Osteoblast (primary cell): ENCODE results near the gene KANSL1. TPM values are rescaled to one million over a fixed set of nuclear protein-coding genes. Genes with fewer than 3 reads are reported as not detected.

ENCODE experiments used
- DNase-seq: peaks from one replicate; pipeline ENCODE4 v3.0.0; 2011; ENCODE audit warnings: low spot score, mixed read lengths; ENCODE audit not compliant: insufficient read length; ENCODE audit errors: missing footprints
- H2AFZ ChIP-seq: 2 replicates; pipeline ENCODE4 v1.6.0; 2011; ENCODE audit warnings: mild to moderate bottlenecking, low read length
- H3K27ac ChIP-seq: 2 replicates; pipeline ENCODE4 v1.5.1; 2011; ENCODE audit warnings: mild to moderate bottlenecking, low read depth, low read length, moderate library complexity
- H3K27me3 ChIP-seq: 2 replicates; pipeline ENCODE4 v1.6.0; 2012; ENCODE audit warnings: mild to moderate bottlenecking, control low read depth, inconsistent platforms, low read length, moderate library complexity; ENCODE audit not compliant: insufficient read depth
- H3K36me3 ChIP-seq: 2 replicates; pipeline ENCODE4 v1.5.1; 2011; ENCODE audit warnings: mild to moderate bottlenecking, low read length, control low read depth, moderate library complexity; ENCODE audit not compliant: insufficient read depth
- H3K4me1 ChIP-seq: 2 replicates; pipeline ENCODE4 v1.5.1; 2011; ENCODE audit warnings: mild to moderate bottlenecking, low read length, control low read depth, moderate library complexity; ENCODE audit not compliant: insufficient read depth
- H3K4me2 ChIP-seq: 2 replicates; pipeline ENCODE4 v1.6.0; 2011; ENCODE audit warnings: mild to moderate bottlenecking, low read length; ENCODE audit not compliant: insufficient read depth
- H3K4me3 ChIP-seq: fragments of 200-600 bp; sonication (generic); 3 replicates; pipeline ENCODE4 v1.5.1; 2012; ENCODE audit warnings: mild to moderate bottlenecking, low read length, inconsistent platforms; ENCODE audit not compliant: insufficient read depth
- H3K79me2 ChIP-seq: 2 replicates; pipeline ENCODE4 v1.6.0; 2012; ENCODE audit warnings: mild to moderate bottlenecking, low read length, control low read depth, inconsistent platforms; ENCODE audit not compliant: insufficient read depth
- H3K9me3 ChIP-seq: 2 replicates; pipeline ENCODE4 v1.5.1; 2011; ENCODE audit warnings: low read depth, low read length, control low read depth
- H4K20me1 ChIP-seq: 2 replicates; pipeline ENCODE4 v1.6.0; 2012; ENCODE audit warnings: mild to moderate bottlenecking, low read length, control low read depth; ENCODE audit not compliant: insufficient read depth
- total RNA-seq: library from RNA; depleted of rRNA; stranded (reverse); fragments of >200 nt; gene quantifications from 2 replicates; pipeline ENCODE4 v1.2.3, GENCODE V29; 2012
- TF ChIP-seq, protein P1 (sequence below): IDR thresholded peaks from 2 replicates; pipeline ENCODE4 v1.5.1; 2011; ENCODE audit warnings: mild to moderate bottlenecking, low read depth, low read length, moderate library complexity; ENCODE audit errors: extremely low read depth

KANSL1 gene
- total RNA-seq, 1 donor, result 151 TPM

DNA sequence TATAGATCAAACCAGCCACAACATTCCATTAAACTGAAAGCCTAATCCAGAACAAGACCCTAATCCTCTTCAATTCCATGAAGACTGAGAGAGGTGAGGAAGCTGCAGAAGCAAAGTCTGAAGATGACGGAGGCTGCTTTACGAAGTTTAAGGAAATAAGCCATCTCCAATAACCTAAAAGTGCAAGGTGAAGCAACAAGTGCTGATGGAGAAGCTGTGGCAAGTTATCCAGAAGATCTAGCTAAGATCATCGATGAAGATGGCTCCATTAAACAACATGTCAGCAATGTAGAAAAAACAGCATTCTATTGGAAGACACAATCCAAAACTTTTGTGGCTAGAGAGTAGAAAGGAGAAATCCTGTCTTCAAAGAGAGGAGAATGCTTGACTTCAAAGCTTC is 69.6 kb downstream of the KANSL1 start:
- Histone ChIP-seq H3K27me3 (no peaks in the 10 kb centered on the region), H3K36me3 (no peaks in the 10 kb centered on the region), H3K4me3 (no peak overlapping the region), H3K9me3 (no peaks in the 10 kb centered on the region), H3K4me2 (no peak overlapping the region), H4K20me1 (peaks cover 84% of the 10 kb centered on the region), H2AFZ (no peak overlapping the region), H3K79me2 (peaks cover 99% of the 10 kb centered on the region), H3K27ac (no peak overlapping the region), H3K4me1 (peaks cover 11% of the 10 kb centered on the region)
- TF ChIP-seq, protein P1, sequence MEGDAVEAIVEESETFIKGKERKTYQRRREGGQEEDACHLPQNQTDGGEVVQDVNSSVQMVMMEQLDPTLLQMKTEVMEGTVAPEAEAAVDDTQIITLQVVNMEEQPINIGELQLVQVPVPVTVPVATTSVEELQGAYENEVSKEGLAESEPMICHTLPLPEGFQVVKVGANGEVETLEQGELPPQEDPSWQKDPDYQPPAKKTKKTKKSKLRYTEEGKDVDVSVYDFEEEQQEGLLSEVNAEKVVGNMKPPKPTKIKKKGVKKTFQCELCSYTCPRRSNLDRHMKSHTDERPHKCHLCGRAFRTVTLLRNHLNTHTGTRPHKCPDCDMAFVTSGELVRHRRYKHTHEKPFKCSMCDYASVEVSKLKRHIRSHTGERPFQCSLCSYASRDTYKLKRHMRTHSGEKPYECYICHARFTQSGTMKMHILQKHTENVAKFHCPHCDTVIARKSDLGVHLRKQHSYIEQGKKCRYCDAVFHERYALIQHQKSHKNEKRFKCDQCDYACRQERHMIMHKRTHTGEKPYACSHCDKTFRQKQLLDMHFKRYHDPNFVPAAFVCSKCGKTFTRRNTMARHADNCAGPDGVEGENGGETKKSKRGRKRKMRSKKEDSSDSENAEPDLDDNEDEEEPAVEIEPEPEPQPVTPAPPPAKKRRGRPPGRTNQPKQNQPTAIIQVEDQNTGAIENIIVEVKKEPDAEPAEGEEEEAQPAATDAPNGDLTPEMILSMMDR, result no peak
- DNase-seq, result no peak

DNA sequence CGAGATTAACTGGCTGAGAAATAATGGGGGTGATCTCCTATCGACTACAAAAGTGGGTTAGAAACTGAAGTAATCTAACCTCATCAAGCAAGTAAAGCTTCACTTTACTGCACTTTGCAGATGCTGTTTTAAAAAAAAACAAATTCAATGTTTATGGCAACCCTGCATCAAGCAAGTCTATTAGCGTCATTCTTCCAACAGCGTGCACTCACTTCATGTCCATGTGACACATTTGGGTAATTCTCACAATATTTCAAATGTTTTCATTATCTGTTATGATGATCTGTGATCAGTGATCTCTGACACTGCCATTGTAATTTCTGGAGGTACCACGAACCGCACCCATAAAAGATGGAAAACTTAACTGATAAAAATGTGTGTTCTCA is 70.8 kb downstream of the KANSL1 start:
- Histone ChIP-seq H2AFZ (no peak overlapping the region), H3K36me3 (no peaks in the 10 kb centered on the region), H3K27ac (no peak overlapping the region), H3K79me2 (peaks cover 98% of the 10 kb centered on the region), H3K27me3 (no peaks in the 10 kb centered on the region), H3K4me3 (no peak overlapping the region), H3K4me1 (peaks cover 11% of the 10 kb centered on the region), H4K20me1 (peaks cover 84% of the 10 kb centered on the region), H3K9me3 (no peaks in the 10 kb centered on the region), H3K4me2 (no peak overlapping the region)
- TF ChIP-seq, protein P1, result no peak
- no peak for DNase-seq

DNA sequence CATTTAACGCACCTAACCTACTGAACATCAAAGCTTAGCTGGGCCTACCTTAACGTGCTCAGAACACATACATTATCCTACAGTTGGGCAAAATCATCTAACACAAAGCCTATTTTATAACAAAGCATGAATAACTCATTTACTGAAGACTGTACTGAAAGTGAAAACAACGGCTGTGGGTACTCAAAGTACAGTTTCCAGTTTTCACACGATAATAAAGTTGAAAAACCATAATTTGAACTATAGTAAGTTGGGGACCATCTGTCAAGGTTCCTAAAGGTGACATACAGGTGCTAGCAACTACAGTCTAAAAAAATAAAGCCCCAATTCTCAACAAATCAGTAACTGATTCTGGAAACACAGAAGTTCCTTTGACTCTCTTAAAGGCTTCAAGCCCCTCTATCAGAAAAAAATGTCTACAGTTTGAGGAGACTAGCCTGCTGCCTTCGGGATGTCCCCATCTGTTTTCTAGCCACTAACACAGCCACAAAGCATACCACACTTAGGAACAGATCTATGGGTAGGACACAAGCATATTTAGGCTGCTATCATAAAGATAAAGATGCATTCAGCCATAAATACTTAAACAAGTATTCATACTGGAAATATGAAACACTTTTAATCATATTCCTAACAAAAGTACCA is 71.3 kb downstream of the KANSL1 start:
- Histone ChIP-seq H3K4me2 (no peak overlapping the region), H2AFZ (no peak overlapping the region), H3K27me3 (no peaks in the 10 kb centered on the region), H3K4me1 (peaks cover 11% of the 10 kb centered on the region), H3K27ac (no peak overlapping the region), H3K79me2 (peaks cover 98% of the 10 kb centered on the region), H4K20me1 (peaks cover 87% of the 10 kb centered on the region), H3K9me3 (no peaks in the 10 kb centered on the region), H3K4me3 (no peak overlapping the region), H3K36me3 (no peaks in the 10 kb centered on the region)
- TF ChIP-seq, protein P1, result no peak
- DNase-seq, result no peak

DNA sequence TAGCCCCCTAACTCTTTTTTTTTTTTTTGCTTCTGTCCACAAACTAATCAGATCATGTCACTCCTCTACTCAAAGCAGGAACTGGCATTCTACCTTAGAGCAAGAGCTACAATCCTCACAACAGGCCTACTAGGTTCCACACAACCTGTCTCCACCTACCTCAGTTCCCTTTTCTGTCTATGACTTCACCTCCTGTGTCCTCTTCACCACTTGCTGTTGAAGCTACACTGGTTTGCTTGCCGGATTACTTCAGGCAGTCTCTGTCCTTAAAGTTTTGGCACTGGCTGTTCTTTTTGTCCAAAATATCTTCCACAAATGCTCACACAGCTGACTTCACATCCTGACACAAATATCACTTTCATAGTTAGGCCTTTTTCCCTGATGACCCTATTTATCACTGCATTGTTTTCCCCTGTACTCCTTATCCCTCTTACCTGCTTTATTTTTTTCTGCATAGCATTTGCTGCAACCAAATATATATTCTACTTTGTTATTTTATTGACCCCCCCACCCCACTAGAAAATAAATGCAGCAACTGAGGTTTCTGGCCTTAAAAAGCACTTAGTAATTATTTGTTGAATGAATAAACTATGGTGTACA is 72.0 kb downstream of the KANSL1 start:
- H4K20me1 ChIP-seq, result peaks cover 89% of the 10 kb centered on the region
- H2AFZ ChIP-seq, result no peak overlapping the region
- no peaks in the 10 kb centered on the region for H3K27me3 ChIP-seq
- H3K79me2 ChIP-seq, result peaks cover 98% of the 10 kb centered on the region
- no peaks in the 10 kb centered on the region for H3K36me3 ChIP-seq
- H3K4me3 ChIP-seq, result no peak overlapping the region
- no peak for DNase-seq
- no peak overlapping the region for H3K4me2 ChIP-seq
- H3K9me3 ChIP-seq, result no peaks in the 10 kb centered on the region
- H3K4me1 ChIP-seq, result peaks cover 11% of the 10 kb centered on the region
- H3K27ac ChIP-seq, result no peak overlapping the region
- TF ChIP-seq, protein P1, result no peak
